GM15510 (cell line): ENCODE measurements around the gene LOXHD1.

Experiments used
- POLR2A ChIP-seq: IDR thresholded peaks from 3 replicates; pipeline ENCODE4 v1.6.1; 2011; ENCODE audit warnings: borderline replicate concordance; ENCODE audit not compliant: insufficient read length; ENCODE audit errors: extremely low read depth

The LOXHD1 gene

DNA sequence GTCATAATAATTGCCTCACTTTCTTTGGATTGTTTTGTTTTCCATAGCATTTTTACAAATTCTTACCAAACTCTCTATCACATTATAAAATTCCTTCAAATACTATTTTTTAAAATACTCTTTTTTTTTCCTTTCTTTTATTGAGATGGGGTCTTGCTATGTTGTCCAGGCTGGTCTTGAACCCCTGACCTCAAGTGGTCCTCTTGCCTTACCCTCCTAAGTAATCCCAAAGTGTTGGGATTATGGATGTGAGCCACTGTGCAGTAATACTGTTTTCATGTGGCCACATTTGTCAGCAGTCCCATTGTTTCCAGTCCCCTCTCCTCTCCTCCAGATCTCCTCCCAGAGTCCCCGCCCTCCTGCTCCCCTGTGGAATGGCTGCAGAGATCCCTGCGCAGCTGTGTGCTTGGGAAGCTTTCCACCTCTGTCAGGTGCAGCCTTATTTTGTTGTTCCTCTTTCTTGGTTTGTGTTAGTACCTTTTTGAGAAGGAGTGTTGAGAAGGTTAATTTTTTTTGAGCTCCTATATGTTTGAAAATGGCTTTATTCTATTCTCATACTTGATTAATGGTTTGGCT, 227.3 kb downstream of the LOXHD1 start:
- TF ChIP-seq POLR2A: no peak

DNA sequence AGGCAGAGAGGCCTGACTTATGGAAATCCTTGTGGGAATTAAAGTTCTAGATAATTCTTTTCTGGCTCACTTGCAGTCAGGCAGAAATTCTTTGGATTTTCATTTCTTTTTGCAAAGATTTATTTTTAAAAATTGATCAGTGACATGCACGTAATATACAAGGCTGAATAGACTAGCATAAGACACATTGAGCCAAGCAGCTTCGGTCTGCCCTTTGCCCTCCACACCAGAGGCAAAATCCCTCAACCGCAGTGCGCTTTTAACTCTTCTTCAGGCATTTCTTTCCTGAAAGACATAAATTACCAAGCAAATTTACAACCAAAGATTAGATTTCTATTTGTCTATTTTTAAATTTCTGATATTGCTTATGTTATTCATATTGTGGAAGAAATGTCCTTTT, 227.9 kb downstream of the LOXHD1 start:
- no peak for TF ChIP-seq POLR2A

DNA sequence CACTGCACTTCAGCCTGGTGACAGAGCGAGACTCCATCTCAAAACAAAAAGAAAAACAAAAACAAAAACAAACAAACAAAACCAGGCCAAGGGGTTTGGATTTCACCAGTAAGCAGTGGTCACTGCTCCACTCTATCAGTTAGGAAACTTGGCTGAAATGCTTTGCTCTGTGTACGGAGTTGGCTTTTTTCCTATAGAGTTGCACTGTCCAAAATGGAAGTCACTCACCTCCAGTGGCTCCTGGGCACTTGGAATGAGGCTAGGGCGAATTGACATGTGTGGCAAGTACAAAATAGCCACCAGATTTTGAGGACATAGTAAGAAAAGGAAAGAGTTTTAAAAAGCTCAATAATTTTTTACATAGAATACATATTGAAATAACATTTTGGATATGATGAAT, 228.7 kb downstream of the LOXHD1 start:
- TF ChIP-seq POLR2A: no peak

DNA sequence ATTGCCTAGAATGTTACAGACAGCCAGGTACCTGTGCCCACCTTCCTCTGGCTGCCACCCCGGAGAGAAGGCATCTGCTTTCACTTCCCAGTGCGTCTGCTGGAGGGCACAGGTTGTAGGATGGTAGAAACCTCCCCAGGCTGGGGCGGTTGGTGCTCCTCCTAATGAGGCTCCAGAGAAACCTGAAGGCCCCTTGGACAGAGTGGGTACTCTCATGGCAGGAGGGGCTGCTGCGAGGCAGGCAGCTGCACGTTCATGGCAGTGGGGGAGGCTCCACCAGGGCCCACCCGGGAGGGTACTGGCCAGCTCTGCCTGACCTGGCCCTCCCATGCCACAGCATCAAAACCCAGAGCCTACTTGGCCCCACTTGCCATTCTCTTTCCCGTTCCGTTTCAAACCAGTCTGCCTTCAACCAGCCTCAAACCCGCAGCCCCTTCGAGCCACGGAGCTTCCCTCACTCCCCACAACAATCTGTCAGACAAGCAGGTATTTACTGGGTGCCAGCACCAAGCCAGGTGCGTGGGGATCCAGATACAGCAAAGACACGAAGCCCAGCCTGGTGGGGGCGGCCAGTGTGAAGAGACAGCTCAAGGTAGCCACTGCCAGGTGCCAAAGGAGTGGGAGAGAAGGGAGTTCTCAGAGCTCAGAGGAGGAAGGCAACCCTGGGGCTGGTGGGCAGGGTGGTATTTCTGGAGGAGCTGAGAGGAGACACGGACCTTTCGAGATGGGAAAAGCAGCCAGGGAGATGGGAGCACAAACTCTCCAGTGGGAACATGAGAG, 229.6 kb downstream of the LOXHD1 start:
- no peak for TF ChIP-seq POLR2A
